ENCODE data around the gene NOL6.

The NOL6 gene

GRCh38 chr9:33475357-33475756 is 1.6 kb upstream of the NOL6 start:
- no peak for TF ChIP-seq CTCF (IDR thresholded peaks at IDR 0.05; ENCODE audit: low read depth, low read length)
- H3K4me3 ChIP-seq (replicated peaks in 1 of 2; ENCODE audit: low read depth in 2 of 2, low read length in 2 of 2), result no peak overlapping the region
- no peak for DNase-seq (ENCODE audit: low read depth in 2 of 2)

- TF ChIP-seq CTCF (IDR thresholded peaks at IDR 0.05; ENCODE audit: low read depth, low read length), result no peak
- no peak for DNase-seq (ENCODE audit: low read depth in 2 of 2)
- H3K4me3 ChIP-seq (replicated peaks in 1 of 2; ENCODE audit: low read depth in 2 of 2, low read length in 2 of 2), result peak overlapping the region; percentile 98 to 100
Observed at GRCh38 chr9:33472881-33473615, 676 bp downstream of the NOL6 start.

GRCh38 chr9:33472171-33472880 is 1.4 kb downstream of the NOL6 start:
- no peak for TF ChIP-seq CTCF (IDR thresholded peaks at IDR 0.05; ENCODE audit: low read depth, low read length)
- DNase-seq (ENCODE audit: low read depth in 2 of 2), result no peak
- H3K4me3 ChIP-seq (replicated peaks in 1 of 2; ENCODE audit: low read depth in 2 of 2, low read length in 2 of 2), result peak overlapping the region in 1 of 2 donors; percentile 100

- H3K4me3 ChIP-seq (replicated peaks in 1 of 2; ENCODE audit: low read depth in 2 of 2, low read length in 2 of 2), result no peak overlapping the region
- no peak for DNase-seq (ENCODE audit: low read depth in 2 of 2)
- no peak for TF ChIP-seq CTCF (IDR thresholded peaks at IDR 0.05; ENCODE audit: low read depth, low read length)
Observed at GRCh38 chr9:33471361-33471760, 2.4 kb downstream of the NOL6 start.

GRCh38 chr9:33469891-33470290 is 3.8 kb downstream of the NOL6 start:
- TF ChIP-seq CTCF (IDR thresholded peaks at IDR 0.05; ENCODE audit: low read depth, low read length), result no peak
- DNase-seq (ENCODE audit: low read depth in 2 of 2), result no peak
- no peak overlapping the region for H3K4me3 ChIP-seq (replicated peaks in 1 of 2; ENCODE audit: low read depth in 2 of 2, low read length in 2 of 2)

GRCh38 chr9:33468797-33469621 is 4.7 kb downstream of the NOL6 start:
- no peak for DNase-seq (ENCODE audit: low read depth in 2 of 2)
- H3K4me3 ChIP-seq (replicated peaks in 1 of 2; ENCODE audit: low read depth in 2 of 2, low read length in 2 of 2), result no peak overlapping the region
- no peak for TF ChIP-seq CTCF (IDR thresholded peaks at IDR 0.05; ENCODE audit: low read depth, low read length)
